ENCODE results near the gene RDM1.

GRCh38 chr17:35907691-35908090, 22.9 kb downstream of the RDM1 start:
- TF ChIP-seq CTCF (optimal IDR thresholded peaks at IDR 0.05 in 1 of 3, IDR thresholded peaks at IDR 0.05 in 1 of 3, conservative IDR thresholded peaks at IDR 0.05 in 1 of 3; ENCODE audit: extremely low read depth in 1 of 3, insufficient read depth in 2 of 3, low read length in 3 of 3) = no peak
- no peak for TF ChIP-seq EZH2 (IDR thresholded peaks at IDR 0.05; ENCODE audit: low read length)
